ENCODE data around the gene RFT1. TPM values are rescaled to one million over a fixed set of nuclear protein-coding genes. Genes with fewer than 3 reads are reported as not detected.

The RFT1 gene
- total RNA-seq, 1 donor from 2014 or later, result 15.5 TPM

DNA sequence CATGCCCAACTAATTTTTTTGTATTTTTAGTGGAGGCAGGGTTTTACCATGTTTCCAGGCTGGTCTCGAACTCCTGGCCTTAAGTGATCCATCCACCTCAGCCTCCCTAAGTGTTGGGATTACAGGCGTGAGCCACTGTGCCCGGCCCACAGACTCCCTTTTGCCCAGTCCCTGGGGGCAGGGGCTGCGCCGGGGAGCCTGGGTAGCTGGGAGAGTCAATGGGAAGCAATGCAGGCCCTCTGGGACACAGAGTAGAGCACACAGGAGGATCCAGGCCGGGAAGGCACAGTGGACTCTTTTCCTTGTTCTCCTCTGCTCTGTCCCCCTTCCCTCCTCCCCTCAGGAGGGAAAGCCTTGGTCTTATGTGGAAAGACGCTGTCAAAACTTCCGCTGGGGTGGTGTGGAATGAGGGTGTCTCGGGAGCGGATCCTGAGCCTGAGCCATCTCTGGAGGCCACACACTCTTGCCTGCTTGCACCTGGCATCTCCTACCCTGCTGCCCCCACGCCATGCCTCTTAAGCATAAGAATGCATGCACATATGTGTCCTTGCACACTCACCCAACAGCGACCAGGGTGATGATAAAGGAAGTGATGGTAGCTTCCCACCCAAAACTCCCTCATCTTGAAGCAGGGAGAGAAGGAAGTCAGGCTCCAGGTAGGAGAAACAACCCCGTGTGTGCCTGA, 18.9 kb upstream of the RFT1 start:
- Histone ChIP-seq H3K27me3 (ENCODE audit: control insufficient read depth, insufficient read depth, low read length) (no peaks in the 10 kb centered on the region), H3K36me3 (ENCODE audit: control insufficient read depth, insufficient read depth, low read length) (no peaks in the 10 kb centered on the region), H3K4me3 (ENCODE audit: low read depth, low read length) (no peak overlapping the region)
- FAIRE-seq, result no peak
- no peak for DNase-seq (ENCODE audit: low read depth)
- TF ChIP-seq, protein P1, sequence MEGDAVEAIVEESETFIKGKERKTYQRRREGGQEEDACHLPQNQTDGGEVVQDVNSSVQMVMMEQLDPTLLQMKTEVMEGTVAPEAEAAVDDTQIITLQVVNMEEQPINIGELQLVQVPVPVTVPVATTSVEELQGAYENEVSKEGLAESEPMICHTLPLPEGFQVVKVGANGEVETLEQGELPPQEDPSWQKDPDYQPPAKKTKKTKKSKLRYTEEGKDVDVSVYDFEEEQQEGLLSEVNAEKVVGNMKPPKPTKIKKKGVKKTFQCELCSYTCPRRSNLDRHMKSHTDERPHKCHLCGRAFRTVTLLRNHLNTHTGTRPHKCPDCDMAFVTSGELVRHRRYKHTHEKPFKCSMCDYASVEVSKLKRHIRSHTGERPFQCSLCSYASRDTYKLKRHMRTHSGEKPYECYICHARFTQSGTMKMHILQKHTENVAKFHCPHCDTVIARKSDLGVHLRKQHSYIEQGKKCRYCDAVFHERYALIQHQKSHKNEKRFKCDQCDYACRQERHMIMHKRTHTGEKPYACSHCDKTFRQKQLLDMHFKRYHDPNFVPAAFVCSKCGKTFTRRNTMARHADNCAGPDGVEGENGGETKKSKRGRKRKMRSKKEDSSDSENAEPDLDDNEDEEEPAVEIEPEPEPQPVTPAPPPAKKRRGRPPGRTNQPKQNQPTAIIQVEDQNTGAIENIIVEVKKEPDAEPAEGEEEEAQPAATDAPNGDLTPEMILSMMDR (IDR thresholded peaks at IDR 0.05; ENCODE audit: insufficient read depth, low read length, severe bottlenecking), result no peak

- Histone ChIP-seq H3K27me3 (ENCODE audit: control insufficient read depth, insufficient read depth, low read length) (no peaks in the 10 kb centered on the region), H3K36me3 (ENCODE audit: control insufficient read depth, insufficient read depth, low read length) (no peaks in the 10 kb centered on the region), H3K4me3 (ENCODE audit: low read depth, low read length) (no peak overlapping the region)
- TF ChIP-seq, protein P1 (IDR thresholded peaks at IDR 0.05; ENCODE audit: insufficient read depth, low read length, severe bottlenecking), result no peak
- FAIRE-seq (no peak), DNase-seq (ENCODE audit: low read depth) (no peak)
Observed at GRCh38 chr3:53147903-53148400, 17.7 kb upstream of the RFT1 start.

DNA sequence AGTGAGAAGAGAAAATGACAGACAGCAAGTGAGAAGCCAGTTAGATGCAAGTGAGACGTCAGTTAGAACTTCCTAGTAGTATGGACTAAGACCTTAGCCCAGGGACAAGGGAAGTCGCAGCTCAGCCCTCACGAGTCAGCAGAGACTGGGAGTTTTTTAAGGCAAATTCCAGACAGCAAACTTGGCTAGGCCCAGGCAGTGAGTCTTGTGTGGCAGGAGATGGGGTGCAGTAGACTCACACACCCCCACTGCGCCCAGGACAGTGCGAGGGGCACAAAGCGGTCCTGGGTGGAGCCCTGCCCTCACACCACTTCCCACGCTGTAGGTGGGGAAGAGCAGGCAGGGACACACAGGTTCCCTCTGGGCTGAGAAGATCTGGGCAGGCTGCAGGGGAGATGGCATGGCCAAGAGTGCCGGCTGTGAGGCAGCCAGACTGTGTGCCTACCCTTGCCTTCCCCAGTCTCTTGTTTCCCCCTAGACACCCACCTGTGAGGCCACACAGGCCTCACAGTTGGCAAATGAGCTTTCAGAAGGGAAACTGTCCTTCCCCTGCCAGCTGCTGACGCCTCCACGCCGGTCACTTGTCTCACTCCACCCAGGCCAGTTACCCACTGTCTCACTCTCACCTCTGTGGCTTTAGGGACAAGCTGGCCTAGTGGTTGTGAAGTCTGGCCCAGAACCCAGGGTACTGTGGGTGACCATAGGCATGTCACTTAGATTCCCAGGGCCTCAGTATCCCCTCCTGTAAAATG, 17.1 kb upstream of the RFT1 start:
- FAIRE-seq, result no peak
- H3K36me3 ChIP-seq (ENCODE audit: control insufficient read depth, insufficient read depth, low read length), result no peaks in the 10 kb centered on the region
- no peak for DNase-seq (ENCODE audit: low read depth)
- H3K4me3 ChIP-seq (ENCODE audit: low read depth, low read length), result no peak overlapping the region
- TF ChIP-seq, protein P1 (IDR thresholded peaks at IDR 0.05; ENCODE audit: insufficient read depth, low read length, severe bottlenecking), result no peak
- H3K27me3 ChIP-seq (ENCODE audit: control insufficient read depth, insufficient read depth, low read length), result no peaks in the 10 kb centered on the region

GRCh38 chr3:53146319-53146891, 16.2 kb upstream of the RFT1 start:
- Histone ChIP-seq H3K4me3 (ENCODE audit: low read depth, low read length) (no peak overlapping the region), H3K36me3 (ENCODE audit: control insufficient read depth, insufficient read depth, low read length) (no peaks in the 10 kb centered on the region), H3K27me3 (ENCODE audit: control insufficient read depth, insufficient read depth, low read length) (no peaks in the 10 kb centered on the region)
- no peak for DNase-seq (ENCODE audit: low read depth)
- FAIRE-seq, result no peak
- TF ChIP-seq, protein P1 (IDR thresholded peaks at IDR 0.05; ENCODE audit: insufficient read depth, low read length, severe bottlenecking), result no peak

DNA sequence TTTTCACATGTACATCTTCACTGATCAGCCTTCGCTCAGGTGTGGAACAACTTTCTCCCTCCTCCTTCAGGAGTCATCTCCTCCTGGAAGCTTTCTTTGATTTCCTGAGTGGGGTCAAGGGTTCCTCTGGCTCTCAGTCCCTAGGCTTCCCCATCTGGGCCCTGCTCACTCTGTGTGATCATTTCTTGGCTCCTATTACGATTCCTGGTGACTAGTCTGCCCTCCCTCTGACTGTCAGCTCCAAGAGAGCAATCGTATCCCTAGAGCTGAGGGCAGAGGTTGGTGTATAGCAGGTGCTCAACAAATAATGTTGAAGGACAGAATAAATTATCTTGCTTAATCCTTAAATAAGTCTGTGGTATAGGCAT, 15.5 kb upstream of the RFT1 start:
- TF ChIP-seq, protein P1 (IDR thresholded peaks at IDR 0.05; ENCODE audit: insufficient read depth, low read length, severe bottlenecking), result no peak
- no peaks in the 10 kb centered on the region for H3K27me3 ChIP-seq (ENCODE audit: control insufficient read depth, insufficient read depth, low read length)
- H3K4me3 ChIP-seq (ENCODE audit: low read depth, low read length), result no peak overlapping the region
- no peaks in the 10 kb centered on the region for H3K36me3 ChIP-seq (ENCODE audit: control insufficient read depth, insufficient read depth, low read length)
- DNase-seq (ENCODE audit: low read depth), result no peak
- no peak for FAIRE-seq
